GF-D8 (cell line): ENCODE measurements around the gene COPZ1.
"Not testable (repeated sequence)": the region's sequence is repeated elsewhere in the genome, so short reads cannot be mapped to it uniquely, and the experiment has no call there.

ENCODE experiments used
- DNase-seq: peaks from one replicate; lab custom pipeline; 2025; lab: John Stamatoyannopoulos, UW

COPZ1 gene

GRCh38 chr12:54294953-54295566 is 29.9 kb upstream of the COPZ1 start:
- no peak for DNase-seq

GRCh38 chr12:54296393-54297099 is 28.4 kb upstream of the COPZ1 start:
- DNase-seq, result no peak

- DNase-seq, result no peak
Observed at GRCh38 chr12:54298904-54299303, 26.0 kb upstream of the COPZ1 start.

GRCh38 chr12:54299515-54300224 is 25.3 kb upstream of the COPZ1 start:
- no peak for DNase-seq

- DNase-seq, result no peak
Observed at GRCh38 chr12:54300225-54300731, 24.7 kb upstream of the COPZ1 start.

- DNase-seq, result peak; percentile 87
Observed at GRCh38 chr12:54300732-54301427, 24.1 kb upstream of the COPZ1 start, which contains the start of gene NFE2. Gene NFE2 (minus strand): TSS chr12:54301015. CDS start chr12:54295248, 5,767 bp downstream.

- DNase-seq, result no peak
Observed at GRCh38 chr12:54301428-54302048, 23.4 kb upstream of the COPZ1 start.

GRCh38 chr12:54303640-54304039 is 21.3 kb upstream of the COPZ1 start:
- DNase-seq, result no peak

GRCh38 chr12:54304187-54304810 is 20.6 kb upstream of the COPZ1 start:
- peak; percentile 99 for DNase-seq

GRCh38 chr12:54306925-54307741 is 17.8 kb upstream of the COPZ1 start:
- DNase-seq, result peak; percentile 98

GRCh38 chr12:54311051-54311450 is 13.9 kb upstream of the COPZ1 start:
- no peak for DNase-seq

GRCh38 chr12:54312309-54312708 is 12.6 kb upstream of the COPZ1 start:
- DNase-seq, result not testable (repeated sequence)

GRCh38 chr12:54321363-54321762 is 3.6 kb upstream of the COPZ1 start:
- no peak for DNase-seq

- not testable (repeated sequence) for DNase-seq
Observed at GRCh38 chr12:54325442-54326109, 645 bp downstream of the COPZ1 start.

GRCh38 chr12:54328595-54329337 is 3.8 kb downstream of the COPZ1 start:
- DNase-seq, result no peak

GRCh38 chr12:54329759-54330158 is 4.8 kb downstream of the COPZ1 start:
- no peak for DNase-seq

GRCh38 chr12:54330442-54330841 is 5.5 kb downstream of the COPZ1 start:
- DNase-seq, result no peak

- no peak for DNase-seq
Observed at GRCh38 chr12:54331461-54331860, 6.5 kb downstream of the COPZ1 start.

GRCh38 chr12:54333420-54334034 is 8.6 kb downstream of the COPZ1 start:
- no peak for DNase-seq
